PC-3 (cell line): ENCODE data around the gene STAT1.

Experiments used
- CTCF ChIP-seq: fragments of 300-600 bp; sonication (generic); conservative IDR thresholded peaks from 2 replicates; pipeline ENCODE4 v1.5.1; 2017; ENCODE audit warnings: antibody characterized with exemption, low read depth, mild to moderate bottlenecking, low read length
- EZH2 ChIP-seq: fragments of 300-600 bp; sonication (generic); IDR thresholded peaks from one replicate; pipeline ENCODE4 v1.6.1; 2017; ENCODE audit warnings: antibody characterized with exemption, mild to moderate bottlenecking, low read length; ENCODE audit not compliant: unreplicated experiment

GRCh38 chr2:191015831-191016230 is 1.9 kb upstream of the STAT1 start:
- no peak for TF ChIP-seq EZH2
- TF ChIP-seq CTCF, result no peak
